Transverse colon (tissue), 4 donors: ENCODE measurements around the gene EDEM1. TPM values are rescaled to one million over a fixed set of nuclear protein-coding genes. Genes with fewer than 3 reads are reported as not detected.

Experiments used
- DNase-seq: peaks from one replicate; pipeline ENCODE4 v3.0.0-alpha.2; 2019
- H3K27ac ChIP-seq, 4 donors: fragments of 200-600 bp; sonication (generic); 2 replicates each; pipeline ENCODE4 v1.5.1; 2016 to 2018; ENCODE audit warnings: inconsistent platforms in 4 of 4
- H3K27me3 ChIP-seq: fragments of 200-600 bp; sonication (generic); 2 replicates; pipeline ENCODE4 v1.5.1; 2017; ENCODE audit warnings: inconsistent platforms
- H3K36me3 ChIP-seq, 4 donors: fragments of 200-600 bp; sonication (generic); 2 replicates each; pipeline ENCODE4 v1.5.1; 2017 to 2019; ENCODE audit warnings: inconsistent platforms in 4 of 4
- H3K4me1 ChIP-seq, 4 donors: fragments of 200-600 bp; sonication (generic); 2 replicates each; pipeline ENCODE4 v1.5.1; 2017 to 2020; ENCODE audit warnings: inconsistent platforms in 4 of 4
- H3K4me3 ChIP-seq, 4 donors: fragments of 200-600 bp; sonication (generic); 1 replicate in 1 of 4; 2 replicates in 3 of 4; pipeline versions ENCODE4 v1.5.1 to v1.6.1; 2017 to 2019; ENCODE audit warnings: inconsistent platforms in 4 of 4
- H3K9me3 ChIP-seq, 2 donors: fragments of 200-600 bp; sonication (generic); 2 replicates each; pipeline ENCODE4 v1.5.1; 2017 to 2019; ENCODE audit warnings: inconsistent platforms in 2 of 2
- EP300 ChIP-seq: sonication (generic); formaldehyde crosslinking; IDR thresholded peaks from one replicate; pipeline ENCODE4 v1.6.1; 2017; ENCODE audit warnings: antibody characterized with exemption, low read depth
- POLR2A ChIP-seq: fragments of 450-650 bp; IDR thresholded peaks from one replicate; pipeline ENCODE4 v1.6.1; 2016; ENCODE audit warnings: antibody characterized with exemption, mild to moderate bottlenecking, moderate library complexity
- POLR2AphosphoS5 ChIP-seq, 3 donors: sonication (generic); formaldehyde crosslinking; IDR thresholded peaks; one replicate each; pipeline ENCODE4 v1.6.1; 2016; ENCODE audit warnings: antibody characterized with exemption in 3 of 3
- WGBS, 2 donors: methylation state at CpG; one replicate each; pipeline ENCODE4 v1.1.5; 2018; ENCODE audit warnings: low coverage in 1 of 2; 5-methylcytosine and 5-hydroxymethylcytosine counted together
- in situ Hi-C, 4 donors: fragments of 200-750 bp; cut with MboI; loops; one replicate each; pipeline versions ENCODE4 v1.15.0 to v1.15.1; 2017; ENCODE audit warnings: low sequenced_read_pairs in 3 of 4, low pct_ligation_motif_present in 1 of 4, low pct_unique_long_range_greater_than_20kb in 1 of 4
- intact Hi-C: fragments of 100-400 bp; cut with DNase I; formaldehyde crosslinking; loops from one replicate; pipeline ENCODE4 v1.15.1; 2023; ENCODE audit warnings: low total_unique reads
- total RNA-seq, 4 donors: library from RNA; depleted of rRNA; stranded (reverse); fragments of >200 nt; gene quantifications; one replicate each; pipeline ENCODE4 v1.1.0, GENCODE V29; 2016
- TF ChIP-seq, protein P1 (sequence below), 5 experiments: fragments of 200-600 bp in 3 of 5; fragments of 450-650 bp in 2 of 5; sonication (generic) in 3 of 5; IDR thresholded peaks; 1 replicate in 2 of 5; 2 replicates in 3 of 5; pipeline ENCODE4 v1.5.1; 2016 to 2017; ENCODE audit warnings: antibody characterized with exemption in 5 of 5, inconsistent platforms in 3 of 5, mild to moderate bottlenecking in 2 of 5, moderate library complexity in 1 of 5

The EDEM1 gene
- total RNA-seq, 4 donors from 2014 or later, result 27.3 to 312 (median 42.3) TPM

DNA sequence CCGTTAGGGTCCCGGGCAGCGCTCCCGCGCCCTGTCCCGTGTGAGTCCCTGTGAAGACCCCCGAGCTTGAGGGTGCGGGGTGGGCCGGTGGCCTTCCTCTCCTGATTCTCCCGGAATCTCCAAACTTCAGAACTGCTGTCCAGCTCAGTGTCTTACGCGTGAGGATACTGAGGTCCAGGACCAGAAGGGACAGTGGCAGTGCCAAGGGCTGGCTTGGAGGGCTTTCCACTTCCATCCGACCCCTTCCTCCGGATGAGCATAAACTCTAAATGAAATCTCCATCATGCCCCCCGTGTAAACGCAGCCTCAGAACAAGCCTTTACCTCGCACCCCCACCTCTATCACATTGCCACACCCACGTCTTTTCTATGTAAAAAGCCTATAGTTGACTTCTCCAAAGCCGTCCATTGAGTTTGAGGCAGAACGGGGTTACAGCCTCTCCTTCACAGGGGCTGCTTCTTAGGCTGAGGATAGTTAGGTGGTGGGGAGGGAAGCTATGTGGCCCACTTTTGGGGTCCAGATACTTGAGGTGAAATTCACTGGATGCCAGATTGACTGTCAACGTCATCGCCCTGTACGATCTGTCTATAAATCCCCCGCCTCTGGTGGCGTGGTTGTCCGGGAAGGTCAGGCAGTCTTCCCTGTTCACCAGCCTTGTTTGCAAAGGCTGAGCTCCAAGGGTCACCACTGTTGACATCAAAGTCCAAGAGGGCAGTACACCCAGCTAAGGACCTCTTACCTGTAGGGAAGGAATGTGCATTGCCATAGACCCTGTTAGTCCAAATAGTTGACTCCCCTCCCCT lies 1.1 kb downstream of the EDEM1 start:
- in situ Hi-C loops (no loop called here), intact Hi-C loops (loop anchor here (5.0 kb wide), 1 partner anchor 66 kb away; the partner anchor contains the start of gene ARL8B)
- H3K4me1 ChIP-seq, result peaks cover 10 to 60% (median 16%) of the 10 kb centered on the region in 4 donors
- H3K9me3 ChIP-seq, result no peaks in the 10 kb centered on the region
- no peaks in the 10 kb centered on the region for H3K36me3 ChIP-seq
- peak overlapping the region; percentile 96 to 100 (median 98) for H3K4me3 ChIP-seq
- no peaks in the 10 kb centered on the region for H3K27me3 ChIP-seq
- 4% methylated on average over 26 of the region's 26 CpGs; no CpG with 5 or more reads in 1 of the 2 donors for WGBS, 2 donors
- DNase-seq, result peak; percentile 46
- TF ChIP-seq EP300, result no peak
- peak in 2 of 3 donors; percentile 33 to 37 for TF ChIP-seq POLR2AphosphoS5 (IDR thresholded peaks at IDR 0.05)
- TF ChIP-seq POLR2A, result peak; percentile 37
- TF ChIP-seq, protein P1, sequence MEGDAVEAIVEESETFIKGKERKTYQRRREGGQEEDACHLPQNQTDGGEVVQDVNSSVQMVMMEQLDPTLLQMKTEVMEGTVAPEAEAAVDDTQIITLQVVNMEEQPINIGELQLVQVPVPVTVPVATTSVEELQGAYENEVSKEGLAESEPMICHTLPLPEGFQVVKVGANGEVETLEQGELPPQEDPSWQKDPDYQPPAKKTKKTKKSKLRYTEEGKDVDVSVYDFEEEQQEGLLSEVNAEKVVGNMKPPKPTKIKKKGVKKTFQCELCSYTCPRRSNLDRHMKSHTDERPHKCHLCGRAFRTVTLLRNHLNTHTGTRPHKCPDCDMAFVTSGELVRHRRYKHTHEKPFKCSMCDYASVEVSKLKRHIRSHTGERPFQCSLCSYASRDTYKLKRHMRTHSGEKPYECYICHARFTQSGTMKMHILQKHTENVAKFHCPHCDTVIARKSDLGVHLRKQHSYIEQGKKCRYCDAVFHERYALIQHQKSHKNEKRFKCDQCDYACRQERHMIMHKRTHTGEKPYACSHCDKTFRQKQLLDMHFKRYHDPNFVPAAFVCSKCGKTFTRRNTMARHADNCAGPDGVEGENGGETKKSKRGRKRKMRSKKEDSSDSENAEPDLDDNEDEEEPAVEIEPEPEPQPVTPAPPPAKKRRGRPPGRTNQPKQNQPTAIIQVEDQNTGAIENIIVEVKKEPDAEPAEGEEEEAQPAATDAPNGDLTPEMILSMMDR (IDR thresholded peaks at IDR 0.05), result no peak
- peak overlapping the region; percentile 98 to 100 (median 98) for H3K27ac ChIP-seq

DNA sequence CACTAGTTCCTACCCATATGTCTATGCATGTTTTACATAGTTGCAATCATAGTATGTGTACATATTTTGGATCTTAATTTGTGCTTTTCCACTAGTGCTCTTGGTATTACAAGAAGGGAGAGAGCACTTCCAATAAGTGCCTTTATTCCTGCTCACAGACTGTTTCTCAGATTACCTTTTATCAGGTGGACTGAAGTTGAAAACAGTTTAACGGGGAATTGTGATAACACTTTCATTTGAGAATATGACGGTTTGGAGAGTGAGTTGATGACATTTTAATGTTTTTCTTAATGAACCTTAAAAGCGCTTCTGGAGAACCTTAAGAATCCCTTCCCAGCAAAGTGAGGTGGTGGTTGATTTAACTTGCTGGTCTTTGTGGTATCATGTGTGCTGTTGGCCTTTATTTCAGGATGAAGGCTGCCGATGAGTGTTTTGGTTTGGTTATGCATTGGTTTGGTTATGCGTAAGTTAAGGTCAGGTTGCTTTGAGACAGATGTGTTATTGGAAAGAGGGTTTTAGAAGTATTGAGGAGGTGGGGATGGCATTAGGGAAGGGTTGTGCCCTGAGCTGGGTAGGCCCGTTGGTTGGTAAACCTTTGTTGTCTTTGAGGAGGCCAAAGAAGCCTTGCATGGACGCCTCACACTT lies 2.8 kb downstream of the EDEM1 start:
- no peaks in the 10 kb centered on the region for H3K36me3 ChIP-seq
- H3K4me3 ChIP-seq, result peak overlapping the region in 1 of 4 donors; percentile 96
- no peaks in the 10 kb centered on the region for H3K9me3 ChIP-seq
- H3K4me1 ChIP-seq, result peaks cover 15 to 71% (median 23%) of the 10 kb centered on the region in 4 donors
- in situ Hi-C loops (no loop called here), intact Hi-C loops (no loop called here)
- no peaks in the 10 kb centered on the region for H3K27me3 ChIP-seq
- no peak for TF ChIP-seq POLR2A
- no peak for TF ChIP-seq POLR2AphosphoS5 (IDR thresholded peaks at IDR 0.05)
- no peak for TF ChIP-seq EP300
- TF ChIP-seq, protein P1 (IDR thresholded peaks at IDR 0.05), result no peak
- DNase-seq, result no peak
- WGBS, 2 donors, result 68 to 84% methylated on average over 3 to 7 of the region's 7 CpGs
- H3K27ac ChIP-seq, result peak overlapping the region in 1 of 4 donors; percentile 20

DNA sequence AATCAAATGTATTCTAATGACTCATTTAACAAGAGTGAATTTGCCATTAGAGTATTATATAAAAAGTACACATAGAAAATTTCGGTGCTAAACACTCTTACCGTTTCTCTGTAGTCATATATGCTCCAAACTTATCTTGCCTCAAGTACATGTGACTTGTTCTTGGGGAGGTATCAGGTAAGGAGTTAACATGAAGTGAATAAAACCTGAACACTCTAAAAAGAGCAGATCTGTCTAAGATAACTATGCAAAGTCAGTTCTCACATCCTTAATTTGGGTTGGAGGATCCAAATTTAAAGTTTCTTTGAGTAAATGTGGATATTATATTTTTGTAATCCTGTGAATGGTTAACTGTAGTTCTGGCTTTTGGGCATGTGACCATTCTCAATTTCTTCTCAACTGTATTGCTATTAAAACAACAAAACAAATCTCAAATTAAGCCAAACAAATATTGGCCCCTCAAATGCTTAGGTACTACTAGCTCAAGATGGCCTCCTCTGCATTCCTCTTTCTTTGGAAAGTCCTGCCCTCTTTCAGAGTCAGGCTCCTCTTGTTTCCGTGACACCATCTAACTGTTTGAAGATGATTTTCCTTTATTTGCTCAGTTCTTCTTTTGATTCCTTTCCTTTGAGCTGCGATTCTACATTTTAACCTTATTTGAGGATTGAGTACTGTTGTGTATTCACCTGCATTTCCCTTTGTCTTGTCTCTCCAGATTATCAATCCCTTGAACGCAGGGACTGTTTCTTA lies 4.2 kb downstream of the EDEM1 start:
- Histone ChIP-seq H3K36me3 (no peaks in the 10 kb centered on the region), H3K27ac (peak overlapping the region in 2 of 4 donors; percentile 10 to 44), H3K27me3 (no peaks in the 10 kb centered on the region), H3K9me3 (no peaks in the 10 kb centered on the region), H3K4me1 (peaks cover 18 to 74% (median 27%) of the 10 kb centered on the region in 4 donors), H3K4me3 (no peak overlapping the region)
- intact Hi-C loops, result no loop called here
- 68 to 95% methylated on average over 5 of the region's 5 CpGs for WGBS, 2 donors
- TF ChIP-seq EP300 (no peak), POLR2AphosphoS5 (IDR thresholded peaks at IDR 0.05) (no peak), POLR2A (no peak)
- TF ChIP-seq, protein P1 (IDR thresholded peaks at IDR 0.05), result no peak
- in situ Hi-C loops, result no loop called here
- no peak for DNase-seq
